Erythroblast (primary cell): ENCODE results near the gene WIPF3.

Experiments
- GATA1 ChIP-seq: IDR thresholded peaks from 2 replicates; pipeline ENCODE4 v1.6.1; 2011; ENCODE audit warnings: low read depth, mild to moderate bottlenecking, control low read depth, low read length, moderate library complexity
- POLR2A ChIP-seq: IDR thresholded peaks from 2 replicates; pipeline ENCODE4 v1.6.1; 2011; ENCODE audit warnings: mild to moderate bottlenecking, low read length

DNA sequence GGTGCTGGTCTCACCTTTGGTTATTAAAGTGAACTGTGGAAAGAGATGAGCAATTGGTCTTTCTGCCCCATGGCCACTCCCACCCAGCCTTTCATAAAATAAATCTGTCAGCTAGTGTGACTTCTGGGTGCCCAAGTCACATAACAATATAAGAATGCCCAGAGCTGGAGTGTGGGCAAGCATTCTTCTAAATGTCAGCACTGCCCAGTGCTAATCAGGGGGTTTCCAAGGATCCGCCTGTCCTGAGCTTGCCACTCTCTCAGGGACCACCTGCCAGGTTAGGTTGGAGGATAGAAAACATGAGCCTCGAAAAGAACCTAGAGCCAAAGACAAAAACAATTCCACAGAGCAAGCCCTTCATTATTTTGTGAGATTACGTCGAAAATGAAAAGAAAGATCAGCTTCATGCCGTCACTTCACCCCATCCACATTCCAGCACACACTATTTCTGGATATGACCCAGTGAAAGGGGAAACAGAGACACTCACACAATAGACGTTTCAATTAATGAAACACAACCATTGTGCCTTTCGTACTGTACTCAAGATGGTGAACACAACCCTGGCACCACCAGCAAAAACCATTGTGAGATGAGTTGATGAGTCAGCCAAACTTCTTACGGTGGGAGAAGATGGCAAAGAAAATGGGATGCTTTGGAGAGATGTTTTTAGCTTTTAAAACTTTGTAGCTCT, 152.5 kb downstream of the WIPF3 start:
- TF ChIP-seq POLR2A (no peak), GATA1 (no peak)
